GM18520 (cell line): Measurements from ENCODE around the gene PPP6R2.

Experiments used
- ATAC-seq: cut with Tn5 transposase; IDR thresholded peaks from one replicate; pipeline ENCODE4 v1.9.1; 2021; ENCODE audit not compliant: unreplicated experiment

Gene PPP6R2

GRCh38 chr22:50342651-50343540, at the start of gene PPP6R2:
Gene PPP6R2 (plus strand): TSS chr22:50343327. CDS start chr22:50393909, 50,582 bp downstream.
- peak; percentile 46 for ATAC-seq

- ATAC-seq = no peak
Measured at GRCh38 chr22:50293441-50294318, 49.4 kb upstream of the PPP6R2 start.

- no peak for ATAC-seq
Measured at GRCh38 chr22:50294319-50294656, 48.8 kb upstream of the PPP6R2 start.

GRCh38 chr22:50296658-50297490, 46.3 kb upstream of the PPP6R2 start:
- no peak for ATAC-seq

- ATAC-seq = no peak
Measured at GRCh38 chr22:50297510-50298265, 45.4 kb upstream of the PPP6R2 start.

DNA sequence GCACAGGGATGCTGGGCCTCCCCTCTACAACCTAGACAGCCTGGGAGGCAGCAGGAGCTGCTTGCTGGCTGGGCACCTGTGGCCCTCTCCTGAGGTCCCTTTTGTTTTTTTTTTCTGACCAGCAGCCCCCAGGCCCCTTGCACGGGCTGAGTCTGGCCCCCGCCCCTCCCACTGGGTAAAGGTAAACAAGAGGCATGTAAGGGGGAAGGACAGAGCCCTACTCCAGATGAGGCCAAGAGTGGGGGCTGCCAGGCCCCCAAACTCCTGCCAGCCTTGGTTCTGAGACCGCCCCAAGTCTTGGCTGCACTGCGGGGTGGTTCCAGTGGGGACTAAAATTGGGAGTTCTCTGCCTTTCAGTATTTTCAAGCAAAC, 44.9 kb upstream of the PPP6R2 start:
- ATAC-seq = no peak

GRCh38 chr22:50298937-50299784, 44.0 kb upstream of the PPP6R2 start:
- ATAC-seq = no peak

- no peak for ATAC-seq
Measured at GRCh38 chr22:50299785-50300619, 43.1 kb upstream of the PPP6R2 start.

DNA sequence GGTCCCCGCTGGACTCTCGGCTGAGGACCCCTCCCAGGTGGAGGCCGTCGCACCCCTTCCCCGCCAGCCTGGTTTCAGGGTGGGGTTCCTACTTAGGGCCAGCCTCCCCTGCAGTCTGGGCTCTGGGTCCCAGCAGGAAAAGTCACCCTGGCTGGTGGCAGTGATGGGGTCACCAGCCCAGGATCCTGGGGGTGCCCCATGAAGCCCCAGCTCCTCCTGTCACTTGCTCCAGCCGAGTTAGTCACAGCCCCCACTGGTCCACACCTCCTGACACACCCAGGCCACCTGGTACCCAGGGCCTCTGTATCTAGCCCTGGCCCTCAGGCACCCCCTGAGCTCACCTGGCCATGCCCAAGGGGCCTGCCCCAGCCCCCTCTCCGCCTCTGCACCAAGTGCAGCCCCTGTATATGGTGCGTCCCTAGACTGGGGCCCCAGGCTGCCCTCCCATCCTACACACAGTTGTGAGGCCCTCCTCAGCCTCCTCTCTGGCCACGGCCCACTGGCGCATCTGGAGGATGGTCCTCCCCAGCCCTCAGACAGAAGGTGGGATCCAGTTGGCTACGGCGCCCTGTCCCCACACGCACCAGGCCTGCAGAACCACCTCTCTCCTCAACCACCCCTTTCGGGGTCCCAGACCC, 42.4 kb upstream of the PPP6R2 start:
- no peak for ATAC-seq

- ATAC-seq = no peak
Measured at GRCh38 chr22:50301581-50301991, 41.5 kb upstream of the PPP6R2 start.

DNA sequence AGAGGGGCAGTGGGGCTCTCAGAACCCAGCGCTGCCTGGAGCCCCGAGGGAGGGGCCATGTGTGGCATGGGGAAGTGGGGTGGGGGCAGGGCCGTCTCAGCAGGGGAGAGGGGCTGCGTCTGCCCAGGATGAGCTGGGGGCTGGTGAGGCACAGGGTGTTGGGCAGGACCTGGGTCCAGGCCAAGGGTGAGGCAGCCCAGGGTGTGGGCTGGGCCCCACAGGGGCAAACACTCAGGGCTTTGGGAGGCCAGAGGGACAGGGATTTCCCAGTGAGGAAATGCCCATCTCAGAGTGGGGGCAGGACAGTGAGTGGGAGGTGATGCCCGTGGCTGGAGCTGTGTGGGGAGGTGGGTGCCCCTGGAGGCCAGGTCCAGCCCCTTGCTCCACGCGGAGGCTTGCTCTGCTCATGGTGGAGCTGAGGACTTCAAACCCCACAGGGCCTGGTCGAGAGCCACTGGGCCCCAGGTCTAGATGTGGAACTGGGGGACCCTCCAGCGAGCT, 41.0 kb upstream of the PPP6R2 start:
- no peak for ATAC-seq

- ATAC-seq = no peak
Measured at GRCh38 chr22:50302564-50302963, 40.6 kb upstream of the PPP6R2 start.

- ATAC-seq = no peak
Measured at GRCh38 chr22:50303515-50303847, 39.6 kb upstream of the PPP6R2 start.

DNA sequence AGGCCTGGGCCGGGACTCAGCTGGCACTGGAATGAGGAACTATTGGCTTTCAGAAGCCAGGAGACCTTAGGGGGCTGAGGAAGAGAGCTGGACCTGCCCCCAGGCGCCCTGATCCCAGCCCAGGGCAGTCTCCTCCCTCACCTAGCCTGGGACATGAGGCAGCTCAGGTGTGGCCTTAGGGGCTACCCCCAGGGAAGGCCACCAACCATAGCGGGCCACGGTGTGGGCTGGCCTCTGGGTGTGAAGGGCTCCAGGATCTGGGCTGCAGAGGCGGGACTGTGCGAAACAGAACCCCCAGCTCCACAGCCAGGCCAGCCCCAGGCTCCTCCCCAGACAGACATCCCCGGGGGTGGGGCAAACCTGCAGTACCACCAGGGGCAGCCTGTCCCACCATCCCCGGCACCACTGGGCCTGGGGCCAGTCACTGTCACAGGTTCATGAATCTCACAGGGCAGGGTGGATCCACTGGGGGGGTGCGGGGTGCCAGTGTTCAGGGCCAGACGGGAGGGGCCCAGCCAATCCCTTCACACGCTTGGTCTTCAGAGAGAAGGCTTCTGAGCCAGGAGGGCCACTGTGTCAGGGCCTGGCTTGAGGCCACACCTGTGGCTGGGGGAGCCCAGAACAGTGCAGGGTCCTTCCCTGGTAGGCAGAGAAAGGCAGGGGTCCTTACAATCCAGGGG, 39.1 kb upstream of the PPP6R2 start:
- no peak for ATAC-seq

DNA sequence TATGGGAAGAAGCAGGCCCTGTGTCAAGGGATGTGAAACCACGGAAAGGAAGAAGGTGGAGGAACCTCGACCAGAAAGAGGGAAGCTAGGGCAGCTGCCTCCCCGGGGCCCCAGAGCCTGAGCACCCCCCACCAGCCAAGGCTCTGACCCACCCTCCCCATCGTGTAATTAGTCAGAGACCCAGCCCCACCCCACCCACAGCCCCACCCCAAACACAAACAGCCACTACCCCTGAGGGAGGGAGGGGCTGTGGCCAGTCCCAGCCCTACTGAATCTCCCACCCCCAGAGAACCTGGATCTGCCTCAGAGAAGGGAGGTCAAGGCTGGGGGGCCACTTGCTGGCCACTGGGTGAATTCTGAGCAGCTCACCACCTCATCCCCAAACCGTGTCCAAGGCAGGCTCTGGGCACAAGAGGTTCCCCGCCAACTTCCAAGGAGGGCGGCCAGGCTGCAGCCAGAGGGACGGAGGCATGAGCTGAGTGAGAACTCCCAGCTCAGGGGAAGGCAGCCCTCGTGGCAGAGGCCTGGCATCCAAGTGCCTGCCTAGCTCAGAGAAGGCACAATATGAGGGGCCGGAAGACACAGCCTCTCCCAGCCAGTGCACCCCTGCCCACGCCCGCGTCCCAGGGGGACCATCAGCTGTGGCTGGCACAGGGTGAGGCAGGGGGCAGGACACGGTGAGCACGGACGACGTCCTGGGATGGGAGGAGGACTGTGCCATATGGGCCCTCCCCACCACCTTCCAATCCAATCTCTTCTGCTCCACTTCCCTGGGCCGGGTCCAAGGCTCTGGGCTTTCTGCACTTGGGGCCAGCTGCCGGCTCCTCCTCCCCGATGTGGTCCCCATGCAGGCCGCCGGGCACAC, 38.4 kb upstream of the PPP6R2 start:
- ATAC-seq = no peak

DNA sequence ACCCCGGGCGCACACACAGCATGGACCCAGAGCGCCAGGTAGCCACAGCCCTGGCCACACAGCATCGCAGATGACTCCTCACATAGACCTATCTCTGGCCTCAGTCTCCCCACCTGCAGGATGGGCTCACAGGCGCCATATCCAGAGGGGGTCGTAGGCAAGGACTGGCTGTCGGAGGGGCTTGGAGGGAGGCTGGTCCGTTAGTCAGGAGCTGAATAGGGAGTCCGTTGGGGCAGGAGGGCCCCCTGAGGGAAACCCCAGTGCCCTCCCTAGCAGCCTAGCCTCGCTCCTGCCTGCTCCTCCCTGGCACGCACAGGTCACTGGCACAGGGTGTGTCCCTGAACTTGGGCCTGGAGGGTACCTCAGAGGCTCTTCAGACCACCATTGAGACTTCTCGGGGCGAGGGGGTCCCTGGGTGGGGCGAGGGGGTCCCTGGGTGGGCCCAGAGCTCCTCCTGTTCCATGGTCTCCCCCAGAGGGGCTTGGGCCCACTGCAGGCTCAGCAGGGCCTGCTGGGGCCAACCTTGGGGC, 37.7 kb upstream of the PPP6R2 start:
- ATAC-seq = no peak
